ENCODE results near the gene KPNA2. TPM values are rescaled to one million over a fixed set of nuclear protein-coding genes. Genes with fewer than 3 reads are reported as not detected.

Gene KPNA2
- total and polyA plus RNA-seq, 2 of the 8 experiments (the other 6 are each of a cell fraction or from before 2014, with no cell fraction given) = 413 to 612 TPM

GRCh38 chr17:68004201-68004600, 31.3 kb upstream of the KPNA2 start:
- ChIA-PET POLR2A (ENCODE audit: partially characterized antibody) (interaction anchor here (1.1 to 1.4 kb wide), 2 partner anchors 16 to 36 kb away, joined by 4 to 5 read pairs; no protein-coding TSS in a partner anchor), CTCF (ENCODE audit: partially characterized antibody) (interaction anchor here (0.7 to 2.2 kb wide), 5 partner anchors 11 to 687 kb away, joined by 3 to 6 read pairs (median 3); no protein-coding TSS in a partner anchor)
- H3K23ac ChIP-seq (ENCODE audit: insufficient read length) = no peak overlapping the region
- 97% methylated on average over 3 of the region's 3 CpGs; no CpG with 5 or more reads in 1 of the 2 experiments for WGBS, 2 experiments (ENCODE audit: extremely low coverage in 1 of 2, insufficient coverage in 1 of 2, insufficient read length in 1 of 2, insufficient replicate concordance in 2 of 2, low coverage in 1 of 2, low lambda C conversion rate in 2 of 2, missing lambda C conversion rate in 1 of 2)
- no peaks in the 10 kb centered on the region; a peak in 1 of 4 replicates for H3K9me3 ChIP-seq (ENCODE audit: insufficient read depth in 2 of 2, low read depth in 1 of 2, low read length in 1 of 2)
- H3K36me3 ChIP-seq (ENCODE audit: control insufficient read depth in 2 of 4, insufficient read depth in 4 of 4, low read length in 3 of 4) = no peaks in the 10 kb centered on the region
- no peak overlapping the region for H2BK20ac ChIP-seq (ENCODE audit: low read length)
- no peak overlapping the region for H3K14ac ChIP-seq (ENCODE audit: insufficient read length)
- FAIRE-seq (no peak), DNase-seq (ENCODE audit: low read depth in 1 of 2, low spot score in 2 of 2) (no peak)
- no peak overlapping the region for H3K18ac ChIP-seq (ENCODE audit: extremely low read depth, low read length)
- no peak overlapping the region for H2BK120ac ChIP-seq (replicated peaks; ENCODE audit: low read depth, low read length)
- no peaks in the 10 kb centered on the region for H3K79me2 ChIP-seq (ENCODE audit: control insufficient read depth in 1 of 2, insufficient read depth in 2 of 2, low read length in 2 of 2)
- no peak overlapping the region for H2BK12ac ChIP-seq (ENCODE audit: low read depth, low read length)
- TF ChIP-seq CHD2 (IDR thresholded peaks at IDR 0.05; ENCODE audit: low read length) (no peak), SP2 (IDR thresholded peaks at IDR 0.05; ENCODE audit: low read length) (no peak), POLR2AphosphoS5 (IDR thresholded peaks at IDR 0.05; ENCODE audit: low read depth, low read length) (no peak), SAP30 (IDR thresholded peaks at IDR 0.05; ENCODE audit: insufficient read depth, insufficient replicate concordance, low read length) (no peak), SP1 (IDR thresholded peaks at IDR 0.05; ENCODE audit: low read depth, low read length) (no peak), EP300 (IDR thresholded peaks at IDR 0.05; ENCODE audit: borderline replicate concordance in 1 of 2, low read depth in 2 of 2, low read length in 2 of 2) (no peak), SIX5 (IDR thresholded peaks at IDR 0.05; ENCODE audit: low read depth, low read length) (no peak), ASH2L (IDR thresholded peaks at IDR 0.05; ENCODE audit: low read length) (no peak), KDM5A (IDR thresholded peaks at IDR 0.05; ENCODE audit: low read length) (no peak), EZH2 (IDR thresholded peaks at IDR 0.05; ENCODE audit: low read depth, low read length, severe bottlenecking) (no peak), POU5F1 (IDR thresholded peaks at IDR 0.05; ENCODE audit: low read depth, low read length) (no peak), TCF12 (IDR thresholded peaks at IDR 0.05; ENCODE audit: low read depth, low read length) (no peak), MAFK (IDR thresholded peaks at IDR 0.05; ENCODE audit: low read depth, low read length) (no peak), TEAD4 (IDR thresholded peaks at IDR 0.05; ENCODE audit: low read depth, low read length) (no peak)
- TF ChIP-seq, protein P1, sequence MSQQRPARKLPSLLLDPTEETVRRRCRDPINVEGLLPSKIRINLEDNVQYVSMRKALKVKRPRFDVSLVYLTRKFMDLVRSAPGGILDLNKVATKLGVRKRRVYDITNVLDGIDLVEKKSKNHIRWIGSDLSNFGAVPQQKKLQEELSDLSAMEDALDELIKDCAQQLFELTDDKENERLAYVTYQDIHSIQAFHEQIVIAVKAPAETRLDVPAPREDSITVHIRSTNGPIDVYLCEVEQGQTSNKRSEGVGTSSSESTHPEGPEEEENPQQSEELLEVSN (IDR thresholded peaks at IDR 0.05) = no peak
- no peak overlapping the region for H4K5ac ChIP-seq (ENCODE audit: insufficient read length, low read depth, low read length)
- H3K9ac ChIP-seq (replicated peaks in 1 of 4; ENCODE audit: extremely low read depth in 1 of 4, low read depth in 3 of 4, low read length in 3 of 4) = no peak overlapping the region
- H3K4me3 ChIP-seq (ENCODE audit: extremely low read depth in 1 of 4, insufficient read depth in 2 of 4, low read depth in 3 of 4, low read length in 4 of 4) = no peak overlapping the region
- no peaks in the 10 kb centered on the region for H4K20me1 ChIP-seq (replicated peaks in 1 of 2; ENCODE audit: control insufficient read depth in 1 of 2, insufficient read depth in 2 of 2, low read length in 2 of 2)
- no peak overlapping the region for H3K27ac ChIP-seq (ENCODE audit: low read depth, low read length)
- no peak overlapping the region for H3K4me2 ChIP-seq (ENCODE audit: insufficient read depth in 1 of 2, low read depth in 2 of 2, low read length in 2 of 2)
- H3K23me2 ChIP-seq (ENCODE audit: low read depth, low read length) = no peaks in the 10 kb centered on the region
- H4K91ac ChIP-seq (replicated peaks; ENCODE audit: insufficient read length, low read length) = no peak overlapping the region
- H2BK5ac ChIP-seq (ENCODE audit: low read depth, low read length) = no peak overlapping the region
- no peaks in the 10 kb centered on the region for H3K79me1 ChIP-seq (ENCODE audit: low read depth, low read length)
- H2AFZ ChIP-seq (ENCODE audit: low read length) = no peak overlapping the region
- no peaks in the 10 kb centered on the region for H3K4me1 ChIP-seq (replicated peaks in 1 of 4; ENCODE audit: control insufficient read depth in 3 of 4, insufficient read depth in 4 of 4, low read length in 3 of 4)
- no peaks in the 10 kb centered on the region for H3K27me3 ChIP-seq (replicated peaks in 1 of 4; ENCODE audit: control insufficient read depth in 3 of 4, extremely low read depth in 1 of 4, insufficient read depth in 3 of 4, low read length in 3 of 4)
- no peak overlapping the region for H2AK5ac ChIP-seq (ENCODE audit: low read depth, low read length)
- H4K8ac ChIP-seq (ENCODE audit: extremely low read depth, insufficient read depth, low read length) = no peak overlapping the region
- no peak overlapping the region for H3K56ac ChIP-seq (replicated peaks; ENCODE audit: insufficient read length, low read depth, low read length)
- no peak overlapping the region for H3K4ac ChIP-seq (replicated peaks; ENCODE audit: insufficient read length, low read depth, low read length)
- no peak overlapping the region for H2BK15ac ChIP-seq (ENCODE audit: low read length)

All from H1 (cell line).